Activated T-helper 1 cell treated with anti-CD3 and anti-CD28 coated beads, Interleukin-2, amount 50 U/mL, for 16 hours (primary cell): ENCODE measurements around the gene HSF2BP.
"Not testable (repeated sequence)": the region's sequence is repeated elsewhere in the genome, so short reads cannot be mapped to it uniquely, and the experiment has no call there.

ENCODE experiments used
- DNase-seq, 2 donors: peaks; one replicate each; pipeline ENCODE4 v3.0.0-alpha.2; 2020; ENCODE audit warnings: low read depth in 1 of 2, low spot score in 1 of 2

The HSF2BP gene

GRCh38 chr21:43687566-43688399, 28.5 kb upstream of the HSF2BP start:
- no peak for DNase-seq

DNA sequence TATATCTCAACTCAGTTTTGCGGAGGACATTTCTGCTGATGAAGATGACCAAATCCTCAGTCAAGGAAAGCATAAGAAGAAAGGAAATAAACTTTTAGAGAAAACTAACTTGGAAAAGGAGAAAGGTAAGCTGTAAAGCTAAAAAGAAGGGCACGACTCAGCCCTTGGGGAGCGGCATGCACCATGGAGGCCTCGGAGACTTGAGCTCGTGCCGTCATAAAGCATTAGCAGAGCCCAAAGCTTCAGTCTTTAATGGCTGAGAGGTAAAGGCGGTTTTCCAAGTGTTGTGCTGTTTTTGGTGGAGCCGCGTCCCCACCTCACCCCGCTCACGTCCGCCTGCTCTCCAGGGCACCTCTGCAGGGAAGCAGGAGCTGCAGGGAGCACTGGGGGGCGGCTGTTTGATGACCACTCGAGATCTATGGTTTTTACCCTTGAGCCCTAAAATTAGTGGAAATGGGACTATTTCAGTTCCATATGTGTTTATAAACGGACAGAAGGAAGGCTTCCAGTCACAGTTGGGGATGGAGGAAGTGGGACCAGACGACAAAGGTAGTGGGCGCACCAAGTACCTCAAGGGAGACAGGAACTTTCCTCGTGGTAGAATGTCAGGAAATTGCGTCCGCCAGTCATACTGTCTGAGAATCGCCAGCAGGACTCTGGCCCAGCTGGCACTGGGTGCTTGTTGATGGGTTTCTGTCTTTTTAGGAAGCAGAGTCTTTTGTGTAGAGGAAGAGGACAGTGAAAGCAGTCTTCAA, 27.7 kb upstream of the HSF2BP start:
- no peak for DNase-seq

DNA sequence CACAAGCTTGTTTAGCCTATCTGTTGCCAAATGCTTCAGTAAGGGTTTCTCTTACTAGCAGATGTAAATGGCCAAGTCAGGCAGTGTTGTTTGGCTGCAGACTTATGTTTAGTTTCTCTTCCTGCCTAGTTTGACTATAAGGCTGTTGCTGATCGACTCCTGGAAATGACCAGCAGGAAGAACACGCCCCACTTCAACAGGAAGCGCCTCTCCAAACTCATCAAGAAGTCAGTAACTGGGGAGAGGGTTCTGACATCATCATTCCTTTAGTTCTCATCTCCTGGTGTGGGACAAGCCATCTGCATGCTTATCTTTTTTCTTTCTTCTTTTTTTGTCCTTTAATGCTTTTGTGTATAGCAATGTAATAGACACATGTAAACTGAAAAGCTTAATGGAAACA, 25.1 kb upstream of the HSF2BP start:
- no peak for DNase-seq

GRCh38 chr21:43681650-43682049, 22.4 kb upstream of the HSF2BP start:
- no peak for DNase-seq

DNA sequence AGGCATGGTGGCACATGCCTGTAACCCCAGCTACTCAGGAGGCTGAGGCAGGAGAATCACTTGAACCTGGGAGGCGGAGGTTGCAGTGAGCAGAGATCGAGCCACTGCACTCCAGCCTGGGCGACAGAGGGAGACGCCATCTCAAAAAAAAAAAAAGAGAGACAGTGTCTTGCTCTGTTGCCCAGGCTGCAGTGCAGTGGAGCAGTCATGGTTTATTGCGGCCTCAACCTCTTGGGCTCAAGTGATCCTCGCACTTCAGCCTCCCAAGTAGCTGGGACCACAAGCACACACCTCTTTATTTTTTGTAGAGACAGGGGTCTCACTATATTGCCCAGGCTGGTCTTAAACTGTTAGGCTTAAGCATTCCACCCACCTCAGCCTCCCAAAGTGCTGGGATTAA, 21.1 kb upstream of the HSF2BP start:
- DNase-seq: not testable (repeated sequence)

DNA sequence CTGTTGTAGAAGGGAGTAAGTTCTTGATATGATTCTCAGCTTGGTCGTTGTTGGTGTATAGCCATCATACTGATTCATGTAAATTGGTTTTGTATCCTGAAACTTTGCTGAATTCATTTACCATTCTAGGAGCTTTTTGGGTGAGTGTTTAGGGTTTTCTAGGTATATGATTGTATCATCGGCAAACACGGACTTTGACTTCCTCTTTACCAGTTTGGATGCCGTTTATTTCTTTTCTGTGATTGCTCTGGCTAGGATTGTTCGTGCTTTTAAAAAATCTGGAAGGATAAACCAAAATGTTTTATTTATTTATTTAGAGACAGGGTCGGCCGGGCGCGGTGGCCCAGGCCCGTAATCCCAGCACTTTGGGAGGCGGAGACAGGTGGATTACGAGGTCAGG, 20.7 kb upstream of the HSF2BP start:
- DNase-seq: no peak

- no peak for DNase-seq
Observed at GRCh38 chr21:43676391-43676790, 17.1 kb upstream of the HSF2BP start.

- no peak for DNase-seq
Observed at GRCh38 chr21:43675871-43676270, 16.6 kb upstream of the HSF2BP start.

- no peak for DNase-seq
Observed at GRCh38 chr21:43669828-43670605, 10.7 kb upstream of the HSF2BP start.

DNA sequence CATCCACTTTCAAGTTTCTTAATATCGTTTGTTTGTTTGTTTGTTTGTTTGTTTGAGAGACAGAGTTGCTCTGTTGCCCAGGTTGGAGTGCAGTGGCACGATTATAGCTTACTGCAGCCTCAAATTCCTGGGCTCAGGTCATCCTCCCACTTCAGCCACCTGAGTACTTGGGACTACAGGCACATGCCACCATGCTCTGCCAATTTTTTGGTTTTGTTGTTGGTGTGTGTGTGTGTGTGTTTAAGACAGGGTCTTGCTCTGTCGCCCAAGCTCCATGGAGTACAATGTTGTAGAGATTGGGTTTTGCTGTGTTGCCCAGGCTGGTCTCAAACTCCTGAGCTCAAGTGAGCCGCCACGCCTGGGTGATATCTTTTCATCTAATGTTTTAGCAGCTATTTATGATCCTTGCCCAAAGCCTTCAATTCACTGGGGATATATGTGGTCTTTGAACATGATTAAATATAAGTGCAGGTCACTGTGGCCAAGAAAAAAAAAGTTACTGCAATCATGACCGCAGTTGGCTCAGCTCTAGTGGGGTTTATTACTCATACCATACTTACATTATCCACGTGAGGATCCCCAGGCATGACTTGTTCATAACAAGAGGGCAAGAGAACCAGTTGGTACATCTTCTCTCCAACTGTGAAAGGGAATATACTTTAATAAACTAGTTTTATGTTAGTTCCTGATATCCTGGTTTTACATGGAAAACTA, 8.1 kb upstream of the HSF2BP start:
- DNase-seq: no peak

GRCh38 chr21:43665879-43666278, 6.6 kb upstream of the HSF2BP start:
- DNase-seq: no peak

DNA sequence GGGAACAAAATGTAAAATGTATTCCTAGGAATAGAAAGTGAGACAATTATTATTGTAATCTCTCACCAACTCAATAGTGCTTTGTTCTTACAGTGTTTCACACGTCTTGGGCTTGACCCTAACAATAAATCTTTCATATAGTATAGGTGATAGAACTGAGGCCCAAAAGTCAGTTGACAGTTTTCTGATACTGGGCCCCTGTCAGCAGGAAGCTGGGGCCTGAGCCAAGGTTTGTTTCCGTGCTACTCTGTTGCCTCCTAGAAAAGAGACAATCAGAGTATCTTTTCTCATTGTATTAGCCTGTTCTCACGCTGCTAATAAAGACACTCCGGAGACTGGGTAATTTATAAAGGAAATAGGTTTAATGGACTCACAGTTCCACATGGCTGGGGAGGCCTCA, 5.1 kb upstream of the HSF2BP start:
- no peak for DNase-seq

DNA sequence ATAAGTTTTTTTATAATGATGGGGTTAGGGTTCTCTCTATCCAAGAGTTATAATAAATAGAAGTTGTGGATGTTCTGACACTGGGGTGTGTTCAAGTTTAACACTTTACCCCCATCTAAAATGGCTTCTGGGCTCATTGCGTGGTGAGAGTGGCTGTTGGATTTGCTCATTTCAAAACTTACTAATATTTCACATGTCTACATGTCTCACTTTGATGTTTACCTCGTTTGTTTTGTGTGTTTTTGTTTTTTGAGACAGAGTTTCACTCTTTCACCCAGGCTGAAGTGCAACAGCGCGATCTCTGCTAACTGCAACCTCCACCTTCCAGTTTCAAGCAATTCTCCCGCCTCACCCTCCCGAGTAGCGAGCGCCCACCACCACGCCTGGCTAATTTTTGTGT, 3.7 kb upstream of the HSF2BP start:
- no peak for DNase-seq

- no peak for DNase-seq
Observed at GRCh38 chr21:43662286-43662685, 3.0 kb upstream of the HSF2BP start.

- DNase-seq: no peak
Observed at GRCh38 chr21:43658769-43659135, 536 bp downstream of the HSF2BP start.

DNA sequence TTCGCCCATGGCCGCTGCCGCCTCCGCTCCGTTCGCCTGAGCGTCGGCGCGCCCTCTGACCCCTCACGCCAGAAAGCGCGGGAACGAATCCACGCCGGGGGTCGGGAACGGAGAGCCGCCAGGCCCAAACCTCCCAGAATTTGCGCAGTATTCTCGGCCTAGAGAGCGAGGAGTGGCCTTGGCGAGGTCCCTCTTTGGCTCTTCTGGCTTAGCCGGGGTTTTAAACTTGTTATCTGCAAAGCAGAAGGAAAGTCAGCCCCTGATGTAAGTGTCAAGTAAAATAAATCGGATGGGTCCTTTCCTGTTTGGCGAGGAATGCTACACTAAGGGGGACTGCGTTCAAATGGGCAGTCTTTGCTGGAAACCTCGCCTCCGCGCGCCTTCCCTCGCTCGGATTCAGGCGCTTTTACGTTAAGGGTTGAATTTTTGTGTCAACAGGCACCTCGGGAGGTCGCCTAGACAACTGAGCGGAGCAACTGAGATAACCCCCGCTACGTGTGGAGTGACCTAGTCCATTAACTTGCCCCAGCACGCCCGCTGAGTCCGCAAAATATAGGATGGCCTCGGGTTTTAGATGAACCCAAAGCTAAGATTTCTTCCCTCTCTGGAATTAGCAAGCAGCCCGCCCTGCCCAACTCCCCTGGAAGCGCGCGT, 1.1 kb downstream of the HSF2BP start:
- DNase-seq: no peak

DNA sequence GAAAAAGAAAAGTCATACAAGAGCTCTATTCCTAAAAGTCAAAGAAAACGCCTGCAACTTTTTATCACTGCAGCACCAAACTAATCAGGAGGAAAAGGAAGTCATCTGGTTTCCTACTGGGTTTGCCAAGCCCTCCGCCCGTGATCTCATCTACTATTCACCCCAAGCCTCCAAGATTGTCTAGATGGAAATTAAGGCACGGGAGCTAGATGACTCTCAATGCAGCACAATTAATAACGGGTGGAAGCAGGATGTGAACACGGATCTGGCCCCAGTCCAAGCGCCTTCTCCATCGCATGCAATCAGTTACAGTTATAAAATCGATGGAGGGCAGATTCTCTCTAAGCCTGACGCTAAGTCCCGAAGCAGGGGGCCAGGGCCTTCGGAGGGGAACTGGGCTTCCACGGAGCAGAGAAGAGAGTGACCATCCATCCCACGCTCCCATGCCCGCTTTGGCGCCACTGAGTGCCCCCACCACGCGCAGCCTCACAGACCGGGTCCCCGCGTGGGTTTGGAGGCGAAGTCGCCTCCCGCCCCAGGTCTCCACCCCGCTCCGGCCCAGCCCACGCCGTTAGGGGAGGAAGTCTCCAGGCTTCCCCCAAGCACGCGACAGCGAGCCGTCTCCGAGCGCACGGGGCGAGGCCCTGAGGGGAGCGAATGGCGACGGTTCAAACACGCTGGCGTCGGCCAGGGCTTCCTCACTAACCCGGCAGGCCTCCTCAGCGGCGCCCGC, 1.8 kb downstream of the HSF2BP start:
- DNase-seq: no peak

DNA sequence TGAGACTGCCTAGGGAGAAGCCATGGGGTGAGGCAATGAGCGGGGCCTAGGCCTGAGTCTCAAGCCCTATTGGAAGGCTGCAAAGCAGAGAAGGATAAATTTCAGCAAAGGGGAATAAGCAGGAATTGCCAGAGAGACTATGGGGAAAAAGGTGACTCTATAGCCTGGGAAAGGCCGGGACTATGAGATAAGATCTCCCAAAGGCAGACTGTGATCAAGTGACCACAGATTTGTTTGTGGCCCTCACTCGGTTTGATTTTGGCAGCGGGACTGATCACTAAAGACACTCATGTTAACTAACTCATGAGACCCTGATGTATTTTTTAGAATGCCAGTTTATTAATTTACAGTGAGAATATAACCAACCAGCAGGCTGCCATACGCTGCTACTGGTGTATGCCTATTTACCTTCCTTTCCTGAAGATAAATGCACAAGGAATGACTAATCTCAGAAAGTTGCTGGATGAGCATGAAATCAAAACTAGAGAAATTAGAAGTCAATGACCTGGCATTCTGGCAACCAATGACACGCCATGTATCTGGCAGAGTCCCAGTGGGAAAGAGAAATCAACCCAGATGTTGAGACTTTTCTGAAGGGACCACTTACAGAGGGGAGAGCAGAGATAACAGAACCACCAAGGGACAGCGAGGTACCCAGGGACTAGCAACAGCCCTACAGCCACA, 4.3 kb downstream of the HSF2BP start:
- no peak for DNase-seq

DNA sequence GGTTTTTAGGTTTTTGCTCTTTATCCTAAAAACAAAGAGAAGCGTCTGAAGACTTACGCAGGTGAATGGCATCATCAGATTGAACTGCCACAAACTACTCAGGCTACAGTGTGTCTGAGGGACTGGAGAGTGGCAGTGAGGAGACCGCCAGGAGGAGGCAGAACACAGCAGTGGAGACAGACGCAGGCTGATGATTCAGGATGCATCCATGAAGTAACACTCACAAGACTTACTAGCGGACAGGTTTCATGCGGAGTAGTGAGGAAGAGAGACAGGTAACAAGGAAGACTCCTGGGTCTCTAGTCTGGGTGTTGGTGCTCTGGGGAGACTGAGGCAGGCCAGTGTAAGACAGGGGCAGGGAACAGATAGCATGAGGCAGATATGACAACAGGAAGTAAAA, 5.7 kb downstream of the HSF2BP start:
- no peak for DNase-seq
